DOHH2 (cell line): ENCODE data around the gene PRELP.
A peak's percentile ranks its signal among the peaks of the same experiment; 100 is the strongest.

Experiments
- H3F3A ChIP-seq: fragments of 200-600 bp; sonication (generic), shearing (Covaris generic); 2 replicates; pipeline ENCODE4 v1.6.0; 2016; ENCODE audit warnings: antibody characterized with exemption, mild to moderate bottlenecking; ENCODE audit not compliant: control insufficient read depth, insufficient read depth
- H3K27ac ChIP-seq: fragments of 200-600 bp; sonication (generic); 2 replicates; pipeline ENCODE4 v1.5.1; 2014; ENCODE audit warnings: low read depth, mild to moderate bottlenecking, low read length, moderate library complexity
- H3K27me3 ChIP-seq: fragments of 200-600 bp; sonication (generic); 2 replicates; pipeline ENCODE4 v1.6.1; 2014; ENCODE audit warnings: mild to moderate bottlenecking, low read length, mixed read lengths; ENCODE audit not compliant: control insufficient read depth
- H3K36me3 ChIP-seq: fragments of 200-600 bp; sonication (generic); 2 replicates; pipeline ENCODE4 v1.6.1; 2014; ENCODE audit warnings: mild to moderate bottlenecking, low read length, moderate library complexity, mixed read lengths; ENCODE audit not compliant: control insufficient read depth
- H3K4me1 ChIP-seq: fragments of 200-600 bp; sonication (generic); 2 replicates; pipeline ENCODE4 v1.6.1; 2014; ENCODE audit warnings: mild to moderate bottlenecking, low read length, mixed read lengths; ENCODE audit not compliant: control insufficient read depth
- H3K4me2 ChIP-seq: fragments of 200-600 bp; sonication (generic); 2 replicates; pipeline ENCODE4 v1.6.0; 2014; ENCODE audit warnings: mild to moderate bottlenecking, low read length, moderate library complexity
- H3K4me3 ChIP-seq: fragments of 200-600 bp; sonication (generic); 2 replicates; pipeline ENCODE4 v1.5.1; 2014; ENCODE audit warnings: mild to moderate bottlenecking, low read length, mixed read lengths
- H3K79me2 ChIP-seq: fragments of 200-600 bp; sonication (generic); 2 replicates; pipeline ENCODE4 v1.6.1; 2014; ENCODE audit warnings: mild to moderate bottlenecking, low read length, mixed read lengths; ENCODE audit not compliant: control insufficient read depth
- H3K9me2 ChIP-seq: fragments of 200-600 bp; sonication (generic); replicated peaks from 2 replicates; pipeline ENCODE4 v1.6.1; 2014; ENCODE audit warnings: mild to moderate bottlenecking, low read length, mixed read lengths; ENCODE audit not compliant: control insufficient read depth
- H3K9me3 ChIP-seq: fragments of 200-600 bp; sonication (generic); 2 replicates; pipeline ENCODE4 v1.6.1; 2014; ENCODE audit warnings: antibody characterized with exemption, low read length, mixed read lengths; ENCODE audit not compliant: control insufficient read depth, insufficient read depth
- H4K20me1 ChIP-seq: fragments of 200-600 bp; sonication (generic); 2 replicates; pipeline ENCODE4 v1.6.0; 2014; ENCODE audit warnings: low read depth, mild to moderate bottlenecking, antibody characterized with exemption, low read length, moderate library complexity; ENCODE audit not compliant: control insufficient read depth, insufficient read depth
- EZH2phosphoT487 ChIP-seq: fragments of 200-600 bp; sonication (generic); IDR thresholded peaks from 2 replicates; pipeline ENCODE4 v1.6.1; 2017; ENCODE audit warnings: borderline replicate concordance, mild to moderate bottlenecking, antibody characterized with exemption, low read length, moderate library complexity, mixed read lengths
- TF ChIP-seq, protein P1 (sequence below): fragments of 200-600 bp; sonication (generic); IDR thresholded peaks from one replicate; pipeline ENCODE4 v1.5.1; 2014; ENCODE audit warnings: antibody characterized with exemption, mild to moderate bottlenecking, low read depth, low read length; ENCODE audit not compliant: poor library complexity, severe bottlenecking

Gene PRELP

DNA sequence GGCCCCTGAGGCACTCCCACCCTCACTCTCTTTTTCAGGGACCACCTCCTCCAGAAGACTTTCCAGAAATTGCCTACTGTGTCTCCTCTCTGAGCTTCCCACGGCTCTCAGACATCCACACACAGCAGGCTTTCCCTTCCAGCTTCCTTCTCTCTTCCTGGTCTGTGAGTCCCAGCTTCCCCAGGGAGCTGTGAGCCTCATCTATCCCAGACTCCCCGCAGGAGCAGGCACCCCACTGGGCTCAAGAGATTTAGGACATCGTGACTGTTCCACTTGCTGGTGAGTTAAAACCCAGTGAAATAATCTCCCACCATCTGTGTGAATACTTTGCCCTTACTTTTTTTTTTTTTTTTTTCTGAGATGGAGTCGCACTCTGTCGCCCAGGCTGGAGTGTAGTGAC lies 22.0 kb upstream of the PRELP start:
- peak overlapping the region; percentile 37 for H3K4me2 ChIP-seq

DNA sequence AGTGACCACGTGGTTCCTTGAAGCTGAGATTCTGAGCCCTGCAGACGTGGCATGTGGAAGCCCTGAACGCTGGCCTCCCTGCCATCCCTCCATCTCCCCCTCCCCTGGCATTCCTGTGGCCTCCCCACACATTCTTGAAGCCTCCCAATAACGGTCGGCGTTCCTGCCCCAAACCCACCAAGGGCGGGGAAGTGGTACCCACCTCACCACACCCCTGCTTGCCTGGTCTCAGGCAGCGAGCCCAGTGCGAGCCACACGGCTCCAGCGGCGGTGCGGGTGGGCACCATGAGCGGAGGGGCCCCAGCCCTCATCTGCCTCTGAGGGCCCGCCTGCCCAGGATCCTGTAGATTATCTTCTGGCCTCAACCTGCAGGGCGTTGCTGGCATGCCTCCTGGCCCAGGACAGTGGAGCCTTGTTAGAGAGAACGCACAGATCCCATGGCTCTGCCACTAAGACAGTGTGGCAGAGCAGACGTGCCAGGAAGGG lies 20.6 kb upstream of the PRELP start:
- no peaks in the 10 kb centered on the region for H3F3A ChIP-seq
- peaks cover under 1% of the 10 kb centered on the region; the same call in 1 of the 2 replicates for H3K27me3 ChIP-seq
- H3K4me1 ChIP-seq = peaks cover 69% of the 10 kb centered on the region
- H3K79me2 ChIP-seq = no peaks in the 10 kb centered on the region
- no peaks in the 10 kb centered on the region for H3K9me2 ChIP-seq
- H3K27ac ChIP-seq = no peak overlapping the region
- H3K36me3 ChIP-seq = no peaks in the 10 kb centered on the region
- H3K4me2 ChIP-seq = no peak overlapping the region
- TF ChIP-seq, protein P1, sequence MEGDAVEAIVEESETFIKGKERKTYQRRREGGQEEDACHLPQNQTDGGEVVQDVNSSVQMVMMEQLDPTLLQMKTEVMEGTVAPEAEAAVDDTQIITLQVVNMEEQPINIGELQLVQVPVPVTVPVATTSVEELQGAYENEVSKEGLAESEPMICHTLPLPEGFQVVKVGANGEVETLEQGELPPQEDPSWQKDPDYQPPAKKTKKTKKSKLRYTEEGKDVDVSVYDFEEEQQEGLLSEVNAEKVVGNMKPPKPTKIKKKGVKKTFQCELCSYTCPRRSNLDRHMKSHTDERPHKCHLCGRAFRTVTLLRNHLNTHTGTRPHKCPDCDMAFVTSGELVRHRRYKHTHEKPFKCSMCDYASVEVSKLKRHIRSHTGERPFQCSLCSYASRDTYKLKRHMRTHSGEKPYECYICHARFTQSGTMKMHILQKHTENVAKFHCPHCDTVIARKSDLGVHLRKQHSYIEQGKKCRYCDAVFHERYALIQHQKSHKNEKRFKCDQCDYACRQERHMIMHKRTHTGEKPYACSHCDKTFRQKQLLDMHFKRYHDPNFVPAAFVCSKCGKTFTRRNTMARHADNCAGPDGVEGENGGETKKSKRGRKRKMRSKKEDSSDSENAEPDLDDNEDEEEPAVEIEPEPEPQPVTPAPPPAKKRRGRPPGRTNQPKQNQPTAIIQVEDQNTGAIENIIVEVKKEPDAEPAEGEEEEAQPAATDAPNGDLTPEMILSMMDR = no peak
- TF ChIP-seq EZH2phosphoT487 = no peak
- no peaks in the 10 kb centered on the region for H4K20me1 ChIP-seq
- H3K9me3 ChIP-seq = no peaks in the 10 kb centered on the region
- H3K4me3 ChIP-seq = no peak overlapping the region

More for the DNA sequence above, 22.0 kb upstream of the PRELP start:
- Histone ChIP-seq H3K36me3 (no peaks in the 10 kb centered on the region), H3K79me2 (no peaks in the 10 kb centered on the region), H3K27me3 (peaks cover 5% of the 10 kb centered on the region), H3K27ac (no peak overlapping the region), H3K4me1 (peaks cover 55% of the 10 kb centered on the region), H3F3A (no peaks in the 10 kb centered on the region), H3K9me2 (no peaks in the 10 kb centered on the region), H3K4me3 (peak overlapping the region; percentile 18; the same call in 1 of the 2 replicates), H3K9me3 (no peaks in the 10 kb centered on the region), H4K20me1 (no peaks in the 10 kb centered on the region)
- TF ChIP-seq, protein P1 = no peak
- no peak for TF ChIP-seq EZH2phosphoT487

DNA sequence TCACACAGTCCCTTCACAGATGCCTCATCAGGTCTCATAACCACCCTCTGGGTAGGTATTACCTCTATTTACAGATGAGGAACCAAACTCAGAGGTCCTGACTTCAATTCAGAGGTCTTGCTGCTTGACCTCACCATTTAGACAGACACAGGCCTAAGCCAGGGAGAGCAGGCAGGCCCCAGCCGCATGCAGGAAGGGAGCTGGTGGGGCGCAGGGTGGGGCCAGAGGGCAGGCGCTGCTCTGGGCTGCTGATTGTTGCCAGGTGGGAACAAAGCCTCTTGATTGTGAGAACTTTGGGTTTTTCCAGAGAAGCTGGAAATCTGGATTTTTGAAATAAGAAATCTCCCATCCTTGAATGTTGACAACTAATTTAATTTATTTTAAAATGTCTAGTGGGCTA lies 19.9 kb upstream of the PRELP start:
- H3F3A ChIP-seq = no peaks in the 10 kb centered on the region
- no peak overlapping the region for H3K4me2 ChIP-seq
- no peak overlapping the region for H3K4me3 ChIP-seq
- TF ChIP-seq, protein P1 = no peak
- no peak for TF ChIP-seq EZH2phosphoT487
- no peaks in the 10 kb centered on the region for H4K20me1 ChIP-seq
- no peak overlapping the region for H3K27ac ChIP-seq
- H3K79me2 ChIP-seq = no peaks in the 10 kb centered on the region
- no peaks in the 10 kb centered on the region for H3K9me2 ChIP-seq
- peaks cover 76% of the 10 kb centered on the region for H3K4me1 ChIP-seq
- no peaks in the 10 kb centered on the region for H3K27me3 ChIP-seq
- no peaks in the 10 kb centered on the region for H3K9me3 ChIP-seq
- H3K36me3 ChIP-seq = no peaks in the 10 kb centered on the region
